VCaP (cell line): Measurements from ENCODE around the gene PDLIM5.

ENCODE experiments used
- H3K27ac ChIP-seq: fragments of 450-650 bp; 2 replicates; pipeline ENCODE4 v1.5.1; 2017
- CTCF ChIP-seq: fragments of 450-650 bp; conservative IDR thresholded peaks from 2 replicates; pipeline ENCODE4 v1.5.1; 2017; ENCODE audit warnings: mild to moderate bottlenecking, moderate library complexity

PDLIM5 gene

GRCh38 chr4:94528792-94529451 lies 77.2 kb downstream of the PDLIM5 start:
- TF ChIP-seq CTCF = no peak
- peak overlapping the region; percentile 54 for H3K27ac ChIP-seq

GRCh38 chr4:94530073-94530472 lies 78.3 kb downstream of the PDLIM5 start:
- H3K27ac ChIP-seq = peak overlapping the region; percentile 54
- TF ChIP-seq CTCF = no peak

GRCh38 chr4:94531991-94532789 lies 80.4 kb downstream of the PDLIM5 start:
- no peak for TF ChIP-seq CTCF
- H3K27ac ChIP-seq = no peak overlapping the region

GRCh38 chr4:94533405-94534223 lies 81.9 kb downstream of the PDLIM5 start:
- TF ChIP-seq CTCF = no peak
- no peak overlapping the region for H3K27ac ChIP-seq

- no peak overlapping the region for H3K27ac ChIP-seq
- TF ChIP-seq CTCF = no peak
Measured at GRCh38 chr4:94534401-94535312, 82.9 kb downstream of the PDLIM5 start.

GRCh38 chr4:94536049-94536448 lies 84.3 kb downstream of the PDLIM5 start:
- TF ChIP-seq CTCF = no peak
- no peak overlapping the region for H3K27ac ChIP-seq
